B cell (primary cell): ENCODE measurements around the gene COA5. TPM values are rescaled to one million over a fixed set of nuclear protein-coding genes. Genes with fewer than 3 reads are reported as not detected.
A peak's percentile ranks its signal among the peaks of the same experiment; 100 is the strongest.

Source experiments
- ATAC-seq: fragments of 200-7000 bp; cut with Tn5 transposase; one replicate; pipeline ENCODE4 v1.10.0; 2021; ENCODE audit warnings: low read depth, mild to moderate bottlenecking, moderate number of reproducible peaks, moderate library complexity
- CTCF ChIA-PET: fragments of 350-600 bp; sonication (Branson Sonifier 250); formaldehyde crosslinking; loops from one replicate; lab custom pipeline; 2021; ENCODE audit warnings: antibody characterized with exemption, inconsistent platforms; lab: Charles Lee
- POLR2A ChIA-PET: fragments of 350-600 bp; sonication (Branson Sonifier 250); formaldehyde crosslinking; loops from one replicate; lab custom pipeline; 2021; ENCODE audit warnings: antibody characterized with exemption; lab: Charles Lee
- DNase-seq: peaks from one replicate; pipeline ENCODE4 v3.0.0; 2013
- H2AFZ ChIP-seq: 2 replicates; pipeline ENCODE4 v1.6.1; 2012; ENCODE audit warnings: mild to moderate bottlenecking, low read depth, low read length; ENCODE audit not compliant: insufficient read depth, poor library complexity, severe bottlenecking
- H3K27ac ChIP-seq, 2 donors: 1 replicate in 1 of 2; 2 replicates in 1 of 2; pipeline ENCODE4 v1.5.1; 2012 to 2013; ENCODE audit warnings: low read length in 2 of 2, mild to moderate bottlenecking in 2 of 2, moderate library complexity in 1 of 2
- H3K27me3 ChIP-seq, 4 experiments: fragments of 200-600 bp in 1 of 4; sonication (generic) in 1 of 4; replicated peaks in 1 of 4; 1 replicate in 2 of 4; 2 replicates in 2 of 4; pipeline versions ENCODE4 v1.6.1 to v1.7.0; 2013 to 2016; ENCODE audit warnings: low read length in 3 of 4, mild to moderate bottlenecking in 2 of 4, mixed read lengths in 1 of 4, moderate library complexity in 1 of 4; ENCODE audit not compliant: insufficient read depth in 4 of 4, control insufficient read depth in 3 of 4; ENCODE audit errors: control extremely low read depth in 1 of 4
- H3K36me3 ChIP-seq, 2 experiments: replicated peaks in 1 of 2; 1 replicate in 1 of 2; 2 replicates in 1 of 2; pipeline versions ENCODE4 v1.6.1 to v1.7.1; 2013; ENCODE audit warnings: low read length in 1 of 2; ENCODE audit not compliant: insufficient read depth in 2 of 2, control insufficient read depth in 1 of 2; ENCODE audit errors: control extremely low read depth in 1 of 2, extremely low read depth in 1 of 2
- H3K4me1 ChIP-seq, 2 donors: fragments of 200-600 bp in 1 of 2; sonication (generic) in 1 of 2; 1 replicate in 1 of 2; 2 replicates in 1 of 2; pipeline versions ENCODE4 v1.5.1 to v1.6.1; 2013 to 2017; ENCODE audit warnings: low read length in 2 of 2; ENCODE audit not compliant: control insufficient read depth in 2 of 2, insufficient read depth in 2 of 2
- H3K4me2 ChIP-seq: replicated peaks from 2 replicates; pipeline ENCODE3; 2012; ENCODE audit warnings: mild to moderate bottlenecking, low read depth, low read length; ENCODE audit not compliant: poor library complexity, severe bottlenecking
- H3K4me3 ChIP-seq, 5 experiments: fragments of 200-600 bp in 1 of 5; sonication (generic) in 1 of 5; 1 replicate in 3 of 5; 2 replicates in 2 of 5; pipeline versions ENCODE4 v1.5.1 to v1.7.0; 2011 to 2016; ENCODE audit warnings: low read length in 4 of 5, mild to moderate bottlenecking in 4 of 5, low read depth in 2 of 5, control low read depth in 1 of 5, moderate library complexity in 1 of 5; ENCODE audit not compliant: insufficient read depth in 1 of 5; ENCODE audit errors: control extremely low read depth in 1 of 5, extremely low read depth in 1 of 5
- H3K79me2 ChIP-seq: fragments of 200-600 bp; sonication (generic); one replicate; pipeline ENCODE4 v1.6.0; 2016; ENCODE audit warnings: low read length; ENCODE audit not compliant: control insufficient read depth, insufficient read depth
- H3K9ac ChIP-seq: fragments of 200-600 bp; sonication (generic); 2 replicates; pipeline ENCODE4 v1.6.1; 2017; ENCODE audit warnings: mild to moderate bottlenecking, low read length, moderate library complexity
- H3K9me3 ChIP-seq, 3 donors: one replicate each; pipeline versions ENCODE4 v1.6.1 to v1.7.1; 2013; ENCODE audit warnings: low read length in 2 of 3; ENCODE audit not compliant: control insufficient read depth in 2 of 3, insufficient read depth in 1 of 3; ENCODE audit errors: control extremely low read depth in 1 of 3
- H4K20me1 ChIP-seq: 2 replicates; pipeline ENCODE4 v1.6.0; 2012; ENCODE audit warnings: mild to moderate bottlenecking, low read length; ENCODE audit not compliant: insufficient read depth, control insufficient read depth, poor library complexity, severe bottlenecking
- H3K27ac Mint-ChIP-seq: one replicate; pipeline ENCODE4 v1.8.0; 2021; ENCODE audit warnings: mixed read lengths
- H3K27me3 Mint-ChIP-seq: one replicate; pipeline ENCODE4 v1.8.0; 2021; ENCODE audit warnings: mixed read lengths
- H3K4me1 Mint-ChIP-seq: one replicate; pipeline ENCODE4 v1.8.0; 2021; ENCODE audit warnings: mixed read lengths
- H3K4me3 Mint-ChIP-seq: one replicate; pipeline ENCODE4 v1.8.0; 2021; ENCODE audit warnings: mixed read lengths
- H3K9me3 Mint-ChIP-seq: one replicate; pipeline ENCODE4 v1.8.0; 2022; ENCODE audit warnings: mixed read lengths; ENCODE audit not compliant: insufficient read depth
- EZH2 ChIP-seq: IDR thresholded peaks from 2 replicates; pipeline ENCODE4 v1.6.1; 2012; ENCODE audit warnings: borderline replicate concordance, low read depth, mild to moderate bottlenecking, moderate library complexity, low read length; ENCODE audit not compliant: insufficient read depth, poor library complexity, severe bottlenecking
- WGBS: methylation state at CpG from one replicate; pipeline ENCODE4 v1.1.5; 2013; ENCODE audit warnings: missing lambda C conversion rate; ENCODE audit not compliant: insufficient coverage; 5-methylcytosine and 5-hydroxymethylcytosine counted together
- intact Hi-C: fragments of 100-400 bp; cut with micrococcal nuclease; formaldehyde crosslinking; loops from one replicate; pipeline ENCODE4 v1.10.0; 2022
- polyA plus RNA-seq: library from polyadenylated mRNA; depleted of rRNA; stranded (reverse); fragments of >200 nt; gene quantifications from 2 replicates; pipeline ENCODE4 v1.2.3, GENCODE V29; 2012
- total RNA-seq, 2 donors: library from RNA; stranded (reverse); fragments of 120-200 nt in 1 of 2; gene quantifications; 1 replicate in 1 of 2; 2 replicates in 1 of 2; pipeline versions ENCODE4 v1.2.3 to v1.2.4, GENCODE V29; 2013 to 2022
- TF ChIP-seq, protein P1 (sequence below): fragments of 200-600 bp; IDR thresholded peaks from one replicate; pipeline ENCODE4 v1.8.0; 2022; ENCODE audit warnings: antibody characterized with exemption, mild to moderate bottlenecking

The COA5 gene
- total and polyA plus RNA-seq, 2 donors (not counting 1 experiment from before 2014, with no cell fraction given): 23.2 to 46.9 TPM

DNA sequence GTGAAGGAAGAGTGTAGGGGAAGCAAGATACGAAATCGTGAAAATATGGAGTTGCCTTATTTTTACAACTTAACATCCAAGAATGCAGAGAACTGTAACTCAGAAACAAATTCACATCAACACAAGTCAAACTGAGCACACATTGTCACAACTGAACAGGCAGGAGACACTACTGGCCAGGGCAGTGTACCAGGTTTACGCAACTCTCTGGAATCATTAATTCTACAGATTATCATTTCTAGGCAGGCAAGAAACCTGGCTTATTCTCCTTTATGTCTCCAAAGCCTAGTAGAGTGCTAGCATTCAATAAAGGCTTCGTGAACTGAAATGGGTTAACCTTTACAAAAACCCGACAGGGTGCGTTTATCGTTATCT, 584 bp downstream of the COA5 start:
- peak overlapping the region; percentile 84 for H3K4me2 ChIP-seq
- H3K9me3 ChIP-seq: no peaks in the 10 kb centered on the region
- ATAC-seq: no peak
- Mint-ChIP-seq H3K9me3 (no peaks in the 10 kb centered on the region), H3K4me3 (peak overlapping the region; percentile 93), H3K4me1 (peaks cover 67% of the 10 kb centered on the region), H3K27me3 (no peaks in the 10 kb centered on the region), H3K27ac (peak overlapping the region; percentile 94)
- intact Hi-C loops: loop anchor here (1.0 to 10.0 kb wide), 7 partner anchors 51 to 1955 kb away; partner anchors contain the start of genes C2orf15, EIF5B, INPP4A and MGAT4A
- H3K27me3 ChIP-seq: no peaks in the 10 kb centered on the region
- peaks cover 33 to 35% of the 10 kb centered on the region in 2 donors for H3K4me1 ChIP-seq
- peak overlapping the region; percentile 84 to 99 (median 97) for H3K4me3 ChIP-seq
- peaks cover 19% of the 10 kb centered on the region for H4K20me1 ChIP-seq
- POLR2A ChIA-PET: interaction anchor here (0.6 to 1.1 kb wide), 2 partner anchors 11 to 143 kb away, joined by 3 to 8 read pairs; no protein-coding TSS in a partner anchor
- CTCF ChIA-PET: no interaction called here
- peak overlapping the region; percentile 94 for H2AFZ ChIP-seq
- peak overlapping the region; percentile 99 for H3K9ac ChIP-seq
- no peak for TF ChIP-seq EZH2
- TF ChIP-seq, protein P1, sequence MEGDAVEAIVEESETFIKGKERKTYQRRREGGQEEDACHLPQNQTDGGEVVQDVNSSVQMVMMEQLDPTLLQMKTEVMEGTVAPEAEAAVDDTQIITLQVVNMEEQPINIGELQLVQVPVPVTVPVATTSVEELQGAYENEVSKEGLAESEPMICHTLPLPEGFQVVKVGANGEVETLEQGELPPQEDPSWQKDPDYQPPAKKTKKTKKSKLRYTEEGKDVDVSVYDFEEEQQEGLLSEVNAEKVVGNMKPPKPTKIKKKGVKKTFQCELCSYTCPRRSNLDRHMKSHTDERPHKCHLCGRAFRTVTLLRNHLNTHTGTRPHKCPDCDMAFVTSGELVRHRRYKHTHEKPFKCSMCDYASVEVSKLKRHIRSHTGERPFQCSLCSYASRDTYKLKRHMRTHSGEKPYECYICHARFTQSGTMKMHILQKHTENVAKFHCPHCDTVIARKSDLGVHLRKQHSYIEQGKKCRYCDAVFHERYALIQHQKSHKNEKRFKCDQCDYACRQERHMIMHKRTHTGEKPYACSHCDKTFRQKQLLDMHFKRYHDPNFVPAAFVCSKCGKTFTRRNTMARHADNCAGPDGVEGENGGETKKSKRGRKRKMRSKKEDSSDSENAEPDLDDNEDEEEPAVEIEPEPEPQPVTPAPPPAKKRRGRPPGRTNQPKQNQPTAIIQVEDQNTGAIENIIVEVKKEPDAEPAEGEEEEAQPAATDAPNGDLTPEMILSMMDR: no peak
- H3K79me2 ChIP-seq: peaks cover 45% of the 10 kb centered on the region
- peaks cover 4 to 24% of the 10 kb centered on the region in 2 experiments for H3K36me3 ChIP-seq
- WGBS: 0% methylated on average over 4 of the region's 7 CpGs
- H3K27ac ChIP-seq: peak overlapping the region; percentile 86 to 97
- no peak for DNase-seq

DNA sequence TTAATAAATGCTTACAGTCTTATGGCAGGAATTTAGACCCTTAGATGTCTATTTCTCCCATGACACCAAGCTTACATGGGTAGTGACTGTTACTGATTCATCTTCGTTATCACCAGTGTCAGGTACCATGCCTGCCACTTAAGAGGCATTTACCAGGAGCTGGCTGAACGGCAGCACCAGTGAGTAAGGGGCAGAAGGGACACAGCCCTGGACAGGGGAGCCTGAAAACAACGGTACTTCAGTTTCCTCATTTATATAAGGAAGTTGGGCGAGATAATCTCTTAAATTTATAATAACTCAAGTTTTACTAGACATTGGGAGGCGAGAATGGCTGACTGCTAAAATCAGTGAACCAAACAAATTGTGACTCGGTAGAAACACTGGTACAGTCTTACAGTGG, 1.2 kb downstream of the COA5 start:
- Histone ChIP-seq H3K36me3 (peaks cover 4 to 26% of the 10 kb centered on the region in 2 experiments), H3K27me3 (no peaks in the 10 kb centered on the region), H3K4me2 (peak overlapping the region; percentile 84), H2AFZ (no peak overlapping the region), H4K20me1 (peaks cover 19% of the 10 kb centered on the region), H3K9ac (peak overlapping the region; percentile 99), H3K9me3 (no peaks in the 10 kb centered on the region), H3K79me2 (peaks cover 45% of the 10 kb centered on the region), H3K4me1 (peaks cover 33 to 35% of the 10 kb centered on the region in 2 donors), H3K4me3 (peak overlapping the region in 2 of 5 experiments; percentile 97 to 98), H3K27ac (peak overlapping the region in 1 of 2 donors; percentile 97)
- TF ChIP-seq, protein P1: no peak
- no peak for TF ChIP-seq EZH2
- WGBS: no CpG with 5 or more reads among the region's 6 CpGs
- Mint-ChIP-seq H3K4me1 (peaks cover 67% of the 10 kb centered on the region), H3K27ac (peak overlapping the region; percentile 94), H3K9me3 (no peaks in the 10 kb centered on the region), H3K4me3 (peak overlapping the region; percentile 93), H3K27me3 (no peaks in the 10 kb centered on the region)
- ChIA-PET POLR2A (no interaction called here), CTCF (interaction anchor here (1.8 kb wide), 1 partner anchor 194 kb away, joined by 9 read pairs; no protein-coding TSS in a partner anchor)
- DNase-seq (no peak), ATAC-seq (no peak)
- intact Hi-C loops: loop anchor here (5.0 to 10.0 kb wide), 3 partner anchors 162 to 1955 kb away; partner anchors contain the start of genes EIF5B, INPP4A, PDCL3 and TXNDC9
